Heart left ventricle (tissue), 16 donors: Measurements from ENCODE around the gene LIN37. TPM values are rescaled to one million over a fixed set of nuclear protein-coding genes. Genes with fewer than 3 reads are reported as not detected.

Experiments
- ATAC-seq, 4 donors: fragments of 200-7000 bp; cut with Tn5 transposase; one replicate each; pipeline ENCODE4 v1.9.1; 2020 to 2022; ENCODE audit warnings: moderate library complexity in 4 of 4, mild to moderate bottlenecking in 3 of 4, moderate number of reproducible peaks in 1 of 4
- DNase-seq, 5 donors: peaks; one replicate each; pipeline ENCODE4 v3.0.0-alpha.2; 2020
- H3K27ac ChIP-seq, 12 donors: fragments of 200-600 bp; sonication (generic) in 4 of 12; one replicate each; pipeline versions ENCODE4 v1.5.0 to v1.8.0; 2016 to 2022; ENCODE audit warnings: mild to moderate bottlenecking in 2 of 12
- H3K27me3 ChIP-seq, 9 donors: fragments of 200-600 bp; sonication (generic) in 2 of 9; one replicate each; pipeline versions ENCODE4 v1.5.1 to v1.8.0; 2016 to 2022; ENCODE audit warnings: mild to moderate bottlenecking in 3 of 9
- H3K36me3 ChIP-seq, 9 donors: fragments of 200-600 bp; sonication (generic) in 2 of 9; one replicate each; pipeline versions ENCODE4 v1.5.0 to v1.8.0; 2018 to 2022; ENCODE audit warnings: mild to moderate bottlenecking in 2 of 9
- H3K4me1 ChIP-seq, 12 donors: fragments of 200-600 bp; sonication (generic) in 4 of 12; one replicate each; pipeline versions ENCODE4 v1.5.0 to v1.8.0; 2016 to 2022; ENCODE audit warnings: mild to moderate bottlenecking in 3 of 12
- H3K4me3 ChIP-seq, 12 donors: fragments of 200-600 bp; sonication (generic) in 4 of 12; one replicate each; pipeline versions ENCODE4 v1.5.0 to v1.8.0; 2017 to 2022; ENCODE audit warnings: mild to moderate bottlenecking in 9 of 12, moderate library complexity in 4 of 12
- H3K9me3 ChIP-seq, 12 donors: fragments of 200-600 bp; sonication (generic) in 4 of 12; one replicate each; pipeline versions ENCODE4 v1.5.0 to v1.8.0; 2016 to 2022; ENCODE audit warnings: mild to moderate bottlenecking in 1 of 12
- POLR2A ChIP-seq, 2 donors: fragments of 450-650 bp; IDR thresholded peaks; one replicate each; pipeline ENCODE4 v1.6.1; 2017; ENCODE audit warnings: antibody characterized with exemption in 2 of 2, mild to moderate bottlenecking in 2 of 2, moderate library complexity in 2 of 2
- WGBS, 4 donors: extraction: QIAGEN DNeasy Blood & Tissue Kit in 2 of 4; methylation state at CpG; one replicate each; pipeline versions ENCODE4 v1.1.5 to v1.1.7; 2013 to 2018; 5-methylcytosine and 5-hydroxymethylcytosine counted together
- intact Hi-C, 10 donors: fragments of 100-400 bp; cut with DNase I; formaldehyde crosslinking; loops; one replicate each; pipeline versions ENCODE4 v1.11.1 to v1.14.2; 2022
- polyA plus RNA-seq, 2 donors: library from polyadenylated mRNA; stranded (reverse); fragments of 200-250 nt; gene quantifications; one replicate each; pipeline ENCODE4 v1.2.3, GENCODE V29; 2013
- total RNA-seq, 9 donors: library from RNA; depleted of rRNA in 2 of 9; stranded (reverse); fragments of >200 nt in 2 of 9; fragmentation: NEBNext Ultra II Directional in 3 of 9; extraction: Animal tissue kit (Norgen Biotek cat#: 25700) in 3 of 9; gene quantifications; one replicate each; pipeline versions ENCODE4 v1.1.0 to v1.2.4, GENCODE V29; 2016 to 2023
- TF ChIP-seq, protein P1 (sequence below), 12 donors: fragments of 200-600 bp; sonication (generic) in 4 of 12; IDR thresholded peaks; one replicate each; pipeline versions ENCODE4 v1.5.0 to v1.8.0; 2018 to 2022; ENCODE audit warnings: antibody characterized with exemption in 12 of 12, mild to moderate bottlenecking in 5 of 12
- donor health status: ischemic (EF 13 %, LVEDD 7.1; RV severe dilation, severe dysfunction).
- donor health status: healthy with polysubstance abuse.
- donor health status: DM: no; HTN: yes; CAD: no.
- donor health status: DM: no; HTN: no; CAD: no.
- donor health status: ischemic (EF 25% LVEDD 6.9; RV normal size, moderate dysfunction).
- donor health status: ischemic (EF 25% LVEDD 5.7; RV mildly dilated, moderate dysfunction).
- donor health status: healthy.
- donor health status: DM: yes; HTN: yes; CAD: no.
- donor health status: ischemic (EF 35%, LVEDD 5.7; RV mildly dilated, moderate dysfunction).
- donor health status: nonischemic (EF 11% LVEDD 7.7; RV severe dilation, severe dysfunction).
- donor health status: DM: yes; HTN: yes; CAD: no.
- donor health status: PGD.
- donor health status: ischemic (EF 29% LVEDD 5.4; RV normal size, mild dysfunction).
- donor health status: nonischemic (EF 23%, LVEDD 6.1; RV moderate dilation, normal function).

LIN37 gene
- total and polyA plus RNA-seq, 11 donors = 3.7 to 23.0 (median 7.8) TPM

GRCh38 chr19:35742121-35742724, 6.2 kb upstream of the LIN37 start, which contains the start of gene IGFLR1:
Gene IGFLR1, minus strand, starts transcription at chr19:35742452. Its CDS starts 1,272 bp downstream, at chr19:35741180.
- Histone ChIP-seq H3K27me3 (no peaks in the 10 kb centered on the region), H3K36me3 (peaks cover 0 to 33% (median 25%) of the 10 kb centered on the region in 9 donors), H3K27ac (peak within 1 kb of the TSS in 10 of 12 donors; percentile 29 to 95 (median 74)), H3K9me3 (no peaks in the 10 kb centered on the region), H3K4me3 (peak within 1 kb of the TSS in 10 of 12 donors; percentile 42 to 80 (median 67)), H3K4me1 (peaks cover 14 to 67% (median 32%) of the 10 kb centered on the region in 12 donors)
- TF ChIP-seq, protein P1, sequence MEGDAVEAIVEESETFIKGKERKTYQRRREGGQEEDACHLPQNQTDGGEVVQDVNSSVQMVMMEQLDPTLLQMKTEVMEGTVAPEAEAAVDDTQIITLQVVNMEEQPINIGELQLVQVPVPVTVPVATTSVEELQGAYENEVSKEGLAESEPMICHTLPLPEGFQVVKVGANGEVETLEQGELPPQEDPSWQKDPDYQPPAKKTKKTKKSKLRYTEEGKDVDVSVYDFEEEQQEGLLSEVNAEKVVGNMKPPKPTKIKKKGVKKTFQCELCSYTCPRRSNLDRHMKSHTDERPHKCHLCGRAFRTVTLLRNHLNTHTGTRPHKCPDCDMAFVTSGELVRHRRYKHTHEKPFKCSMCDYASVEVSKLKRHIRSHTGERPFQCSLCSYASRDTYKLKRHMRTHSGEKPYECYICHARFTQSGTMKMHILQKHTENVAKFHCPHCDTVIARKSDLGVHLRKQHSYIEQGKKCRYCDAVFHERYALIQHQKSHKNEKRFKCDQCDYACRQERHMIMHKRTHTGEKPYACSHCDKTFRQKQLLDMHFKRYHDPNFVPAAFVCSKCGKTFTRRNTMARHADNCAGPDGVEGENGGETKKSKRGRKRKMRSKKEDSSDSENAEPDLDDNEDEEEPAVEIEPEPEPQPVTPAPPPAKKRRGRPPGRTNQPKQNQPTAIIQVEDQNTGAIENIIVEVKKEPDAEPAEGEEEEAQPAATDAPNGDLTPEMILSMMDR (IDR thresholded peaks at IDR 0.05) = no peak
- TF ChIP-seq POLR2A (IDR thresholded peaks at IDR 0.05) = no peak
- DNase-seq (peak in 1 of 5 donors; percentile 56), ATAC-seq (no peak)
- WGBS, 4 donors = 75 to 88% (median 84%) methylated on average over 9 of the region's 9 CpGs
- intact Hi-C loops = loop anchor here in 4 of 10 donors (5.0 to 10.0 kb wide), 3 partner anchors 190 to 313 kb away; partner anchors contain the start of genes LRFN3 (in 2 of the 4), THAP8 (in 1 of the 4) and WDR62 (in 1 of the 4)

- Histone ChIP-seq H3K27me3 (no peaks in the 10 kb centered on the region), H3K36me3 (peaks cover 0 to 18% (median 10%) of the 10 kb centered on the region in 9 donors), H3K27ac (peak overlapping the region in 3 of 12 donors; percentile 100), H3K4me3 (peak overlapping the region in 8 of 12 donors; percentile 84 to 100 (median 91)), H3K9me3 (no peaks in the 10 kb centered on the region), H3K4me1 (peaks cover 14 to 74% (median 39%) of the 10 kb centered on the region in 12 donors)
- TF ChIP-seq, protein P1 (IDR thresholded peaks at IDR 0.05) = no peak
- no peak for TF ChIP-seq POLR2A (IDR thresholded peaks at IDR 0.05)
- intact Hi-C loops = loop anchor here in 5 of 10 donors (2.0 to 10.0 kb wide), 4 partner anchors 27 to 311 kb away; partner anchors contain the start of genes LRFN3 (in 2 of the 5), THAP8 (in 1 of the 5) and WDR62 (in 1 of the 5)
- ATAC-seq = no peak
- WGBS, 4 donors = 83 to 90% (median 87%) methylated on average over 19 of the region's 19 CpGs
- no peak for DNase-seq
Measured at GRCh38 chr19:35743640-35744429, 4.5 kb upstream of the LIN37 start.

DNA sequence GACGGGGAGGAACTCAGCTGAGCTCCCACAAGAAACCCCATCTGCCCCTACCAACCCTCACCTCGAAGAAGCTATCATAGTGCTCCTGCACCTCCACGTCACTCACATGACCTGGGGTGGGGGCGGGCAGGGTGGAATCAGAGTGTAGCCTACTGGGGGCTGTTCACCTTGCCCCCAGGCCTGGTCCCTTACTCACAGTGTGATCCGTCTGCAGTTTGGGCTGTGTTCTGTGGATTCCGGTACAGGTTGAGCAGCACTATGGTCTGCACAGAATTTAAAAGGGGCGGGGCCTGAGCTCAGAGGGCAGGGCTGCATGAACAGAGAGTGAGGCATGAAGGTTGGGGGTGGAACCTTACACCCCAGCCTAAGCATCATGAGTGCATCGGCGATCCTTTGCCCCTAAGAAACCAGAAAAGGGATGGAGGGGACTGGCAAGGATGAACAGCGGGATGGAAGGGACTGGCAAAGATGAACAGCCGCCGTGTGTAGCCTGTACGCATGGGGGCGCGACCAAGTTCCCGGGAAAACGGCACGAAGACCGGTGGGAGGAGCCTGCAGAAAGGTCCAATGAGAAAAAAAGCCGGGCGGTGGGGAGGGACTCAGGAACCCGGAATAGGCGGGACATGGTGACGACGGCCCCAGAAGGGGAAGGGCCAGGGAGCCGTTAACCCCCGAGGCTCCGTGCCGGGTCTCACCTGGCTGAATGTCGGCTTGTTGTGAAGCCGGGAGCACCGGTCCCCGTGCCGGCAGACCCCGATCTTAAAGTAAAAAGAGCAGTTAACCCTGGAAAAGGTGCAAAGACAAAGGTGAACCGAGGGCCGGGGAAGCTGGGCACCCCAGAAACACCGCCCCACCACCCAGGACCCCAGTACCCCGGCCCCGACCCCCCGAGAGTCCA, 3.7 kb upstream of the LIN37 start:
- TF ChIP-seq POLR2A (IDR thresholded peaks at IDR 0.05) = no peak
- TF ChIP-seq, protein P1 (IDR thresholded peaks at IDR 0.05) = peak in 10 of 12 donors; percentile 20 to 69 (median 45)
- ATAC-seq (peak; percentile 69 to 82 (median 74)), DNase-seq (peak; percentile 96 to 98 (median 97))
- peaks cover 0 to 16% (median 5%) of the 10 kb centered on the region in 9 donors for H3K36me3 ChIP-seq
- H3K4me3 ChIP-seq = peak overlapping the region; percentile 72 to 100 (median 90)
- peaks cover 12 to 74% (median 45%) of the 10 kb centered on the region in 12 donors for H3K4me1 ChIP-seq
- no peaks in the 10 kb centered on the region for H3K9me3 ChIP-seq
- H3K27me3 ChIP-seq = no peaks in the 10 kb centered on the region
- peak overlapping the region; percentile 99 to 100 (median 100) for H3K27ac ChIP-seq
- WGBS, 4 donors = 6 to 11% (median 9%) methylated on average over 35 to 41 of the region's 41 CpGs
- intact Hi-C loops = loop anchor here in 6 of 10 donors (1.0 to 10.0 kb wide), 6 partner anchors 28 to 310 kb away; partner anchors contain the start of genes LRFN3 (in 2 of the 6), COX6B1 (in 1 of the 6), THAP8 (in 1 of the 6) and WDR62 (in 1 of the 6)
